AG04450 (cell line): ENCODE measurements around the gene CASKIN1. TPM values are rescaled to one million over a fixed set of nuclear protein-coding genes. Genes with fewer than 3 reads are reported as not detected.

Experiments
- CTCF ChIA-PET: fragments of 300-600, 350-600 bp; formaldehyde crosslinking; extraction: SDS; loops from one replicate; lab custom pipeline; 2022; ENCODE audit warnings: antibody characterized with exemption, inconsistent platforms; lab: Charles Lee
- POLR2A ChIA-PET: fragments of 350-600 bp; formaldehyde crosslinking; extraction: SDS; loops from one replicate; lab custom pipeline; 2021; ENCODE audit warnings: antibody characterized with exemption, inconsistent platforms; lab: Yijun Ruan, JAX
- DNase-seq: peaks from one replicate; pipeline ENCODE4 v3.0.0-alpha.2; 2011; ENCODE audit warnings: low read depth, low spot score
- H3K27ac ChIP-seq: one replicate; pipeline ENCODE4 v1.5.1; 2012; ENCODE audit warnings: low read depth, low read length, control low read depth
- H3K27me3 ChIP-seq: one replicate; pipeline ENCODE4 v1.6.0; 2012; ENCODE audit warnings: low read length; ENCODE audit not compliant: control insufficient read depth, insufficient read depth
- H3K4me3 ChIP-seq: 2 replicates; pipeline ENCODE4 v1.5.1; 2011; ENCODE audit warnings: mild to moderate bottlenecking, low read depth, low read length, control low read depth
- H3K9me3 ChIP-seq: 2 replicates; pipeline ENCODE4 v1.5.1; 2012; ENCODE audit warnings: low read length; ENCODE audit not compliant: control insufficient read depth, insufficient read depth
- polyA plus RNA-seq: library from polyadenylated mRNA; depleted of rRNA; stranded (reverse); fragments of >200 nt; gene quantifications from 2 replicates; pipeline ENCODE4 v1.2.3, GENCODE V29; 2011
- TF ChIP-seq, protein P1 (sequence below): IDR thresholded peaks from 2 replicates; pipeline ENCODE4 v1.5.1; 2011; ENCODE audit warnings: low read depth, low read length, control low read depth, inconsistent platforms

CASKIN1 gene
- polyA plus RNA-seq, 1 experiment = 0.02 TPM

DNA sequence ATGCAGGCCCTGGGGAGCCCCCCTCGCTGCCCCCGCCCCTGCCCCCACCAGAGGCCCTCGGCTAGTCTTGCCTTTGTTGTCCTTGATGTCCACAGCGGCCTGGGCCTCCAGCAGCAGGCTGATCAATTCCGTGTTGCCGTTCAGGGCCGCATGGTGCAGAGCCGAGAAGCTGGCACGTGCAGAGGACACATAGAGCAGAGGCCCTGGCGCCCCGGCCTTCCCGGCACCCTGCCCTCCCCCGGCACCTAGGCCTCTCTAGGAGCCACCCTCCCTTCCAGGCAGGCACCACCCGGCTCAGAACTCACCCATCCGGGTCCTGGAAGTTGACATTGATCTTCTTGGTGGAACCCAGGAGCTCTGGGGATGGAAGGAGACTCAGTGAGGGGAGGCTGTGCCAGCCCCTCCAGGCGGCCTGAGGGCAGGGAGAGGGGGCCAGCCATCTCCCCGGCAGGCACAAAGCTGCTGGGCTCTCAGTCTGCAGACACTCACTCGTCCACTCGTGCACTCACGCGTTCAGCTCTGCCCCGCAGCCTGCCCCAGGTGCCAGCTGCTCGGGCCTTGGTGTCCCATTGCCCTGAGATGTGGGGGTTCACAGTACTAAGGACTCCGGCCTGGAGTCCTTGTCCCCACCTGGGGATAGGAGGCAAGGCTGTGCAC, 6.3 kb downstream of the CASKIN1 start:
- ChIA-PET POLR2A (interaction anchor here (1.7 kb wide), 1 partner anchor 35 kb away, joined by 5 read pairs; the partner anchor contains the start of gene TRAF7), CTCF (no interaction called here)
- TF ChIP-seq, protein P1, sequence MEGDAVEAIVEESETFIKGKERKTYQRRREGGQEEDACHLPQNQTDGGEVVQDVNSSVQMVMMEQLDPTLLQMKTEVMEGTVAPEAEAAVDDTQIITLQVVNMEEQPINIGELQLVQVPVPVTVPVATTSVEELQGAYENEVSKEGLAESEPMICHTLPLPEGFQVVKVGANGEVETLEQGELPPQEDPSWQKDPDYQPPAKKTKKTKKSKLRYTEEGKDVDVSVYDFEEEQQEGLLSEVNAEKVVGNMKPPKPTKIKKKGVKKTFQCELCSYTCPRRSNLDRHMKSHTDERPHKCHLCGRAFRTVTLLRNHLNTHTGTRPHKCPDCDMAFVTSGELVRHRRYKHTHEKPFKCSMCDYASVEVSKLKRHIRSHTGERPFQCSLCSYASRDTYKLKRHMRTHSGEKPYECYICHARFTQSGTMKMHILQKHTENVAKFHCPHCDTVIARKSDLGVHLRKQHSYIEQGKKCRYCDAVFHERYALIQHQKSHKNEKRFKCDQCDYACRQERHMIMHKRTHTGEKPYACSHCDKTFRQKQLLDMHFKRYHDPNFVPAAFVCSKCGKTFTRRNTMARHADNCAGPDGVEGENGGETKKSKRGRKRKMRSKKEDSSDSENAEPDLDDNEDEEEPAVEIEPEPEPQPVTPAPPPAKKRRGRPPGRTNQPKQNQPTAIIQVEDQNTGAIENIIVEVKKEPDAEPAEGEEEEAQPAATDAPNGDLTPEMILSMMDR = no peak
- Histone ChIP-seq H3K27me3 (peaks cover 20% of the 10 kb centered on the region), H3K27ac (no peak overlapping the region), H3K4me3 (no peak overlapping the region), H3K9me3 (no peaks in the 10 kb centered on the region; the same call in 1 of the 2 replicates)
- no peak for DNase-seq

DNA sequence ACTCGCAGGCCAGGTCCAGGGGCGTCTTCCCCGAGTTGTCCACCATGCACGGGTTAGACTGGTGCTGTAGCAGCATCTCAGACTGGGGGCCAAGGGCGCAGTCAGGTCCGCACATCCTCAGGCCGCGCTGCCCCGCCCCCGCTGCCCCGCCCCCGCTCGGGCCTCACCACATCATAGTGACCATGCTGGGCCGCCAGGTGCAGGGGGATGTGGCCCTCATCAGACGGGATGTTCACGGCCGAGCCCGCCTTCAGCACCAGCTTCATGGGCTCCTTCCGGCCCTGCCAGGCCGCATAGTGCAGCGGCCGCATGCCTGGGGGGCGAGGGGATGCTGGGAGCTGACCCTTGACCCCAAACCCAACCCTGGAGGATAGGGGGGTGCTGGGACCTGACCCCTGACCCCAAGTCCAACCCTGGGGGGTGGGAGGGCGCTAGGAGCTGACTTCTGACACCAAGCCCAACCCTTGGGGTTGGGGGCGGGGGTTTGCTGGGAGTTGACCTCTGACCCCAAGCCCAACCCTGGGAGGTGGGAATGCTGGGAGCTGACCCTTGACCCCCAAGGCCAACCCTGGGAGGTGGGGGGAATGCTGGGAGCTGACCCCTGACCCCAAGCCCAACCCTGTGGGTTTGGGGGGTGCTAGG, 7.0 kb downstream of the CASKIN1 start:
- Histone ChIP-seq H3K9me3 (no peaks in the 10 kb centered on the region; the same call in 1 of the 2 replicates), H3K27me3 (peaks cover 13% of the 10 kb centered on the region), H3K27ac (no peak overlapping the region), H3K4me3 (no peak overlapping the region)
- TF ChIP-seq, protein P1 = no peak
- DNase-seq = no peak
- CTCF ChIA-PET = no interaction called here
- POLR2A ChIA-PET = interaction anchor here (1.7 kb wide), 1 partner anchor 34 kb away, joined by 5 read pairs; the partner anchor contains the start of gene TRAF7

DNA sequence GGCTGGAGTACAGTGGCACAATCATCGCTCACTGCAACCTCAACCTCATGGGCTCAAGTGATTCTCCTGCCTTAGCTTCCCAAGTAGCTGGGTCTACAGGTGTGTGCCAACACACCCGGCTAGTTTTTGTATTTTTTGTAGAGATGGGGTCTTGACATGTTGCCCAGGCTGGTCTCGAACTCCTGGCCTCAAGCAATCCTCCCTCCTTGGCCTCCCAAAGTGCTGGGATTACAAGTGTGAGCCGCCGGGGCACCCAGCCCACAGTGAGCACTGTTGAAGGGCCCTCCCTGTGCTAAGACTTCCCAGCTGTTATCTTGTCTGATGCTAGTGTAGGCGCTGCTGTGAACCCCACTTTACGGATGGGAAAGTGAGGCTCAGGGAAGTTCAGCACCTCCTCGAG, 8.0 kb downstream of the CASKIN1 start:
- Histone ChIP-seq H3K9me3 (no peaks in the 10 kb centered on the region; the same call in 1 of the 2 replicates), H3K4me3 (no peak overlapping the region), H3K27me3 (peaks cover 5% of the 10 kb centered on the region), H3K27ac (no peak overlapping the region)
- ChIA-PET CTCF (no interaction called here), POLR2A (interaction anchor here (0.7 to 1.4 kb wide), 2 partner anchors 33 to 259 kb away, joined by 8 to 14 read pairs; partner anchors contain the start of gene TRAF7)
- TF ChIP-seq, protein P1 = no peak
- DNase-seq = no peak

DNA sequence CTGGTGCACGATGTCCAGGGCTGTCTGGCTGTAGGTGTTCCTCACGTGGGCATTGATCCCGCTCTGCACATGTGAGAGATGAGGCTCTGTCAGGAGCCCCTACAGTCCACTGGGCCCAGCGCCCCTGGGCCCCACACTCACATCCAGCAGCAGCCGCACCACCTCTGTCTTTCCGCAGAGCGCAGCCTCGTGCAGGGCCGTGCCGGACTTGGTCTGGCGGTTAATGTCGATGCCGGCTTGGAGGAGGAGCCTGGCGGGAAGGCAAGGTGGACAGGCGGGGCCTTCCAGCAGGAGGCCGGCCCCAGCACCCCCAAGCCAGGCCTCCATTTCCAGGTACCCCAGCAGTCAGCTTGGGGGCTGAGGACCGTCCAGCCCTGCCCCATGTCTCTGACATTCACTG, 9.2 kb downstream of the CASKIN1 start:
- no peak for DNase-seq
- Histone ChIP-seq H3K4me3 (no peak overlapping the region), H3K27ac (no peak overlapping the region), H3K9me3 (no peaks in the 10 kb centered on the region; the same call in 1 of the 2 replicates), H3K27me3 (peaks cover 2% of the 10 kb centered on the region)
- CTCF ChIA-PET = no interaction called here
- POLR2A ChIA-PET = interaction anchor here (0.6 to 1.4 kb wide), 2 partner anchors 20 to 32 kb away, joined by 3 to 14 read pairs; partner anchors contain the start of gene TRAF7
- TF ChIP-seq, protein P1 = no peak

DNA sequence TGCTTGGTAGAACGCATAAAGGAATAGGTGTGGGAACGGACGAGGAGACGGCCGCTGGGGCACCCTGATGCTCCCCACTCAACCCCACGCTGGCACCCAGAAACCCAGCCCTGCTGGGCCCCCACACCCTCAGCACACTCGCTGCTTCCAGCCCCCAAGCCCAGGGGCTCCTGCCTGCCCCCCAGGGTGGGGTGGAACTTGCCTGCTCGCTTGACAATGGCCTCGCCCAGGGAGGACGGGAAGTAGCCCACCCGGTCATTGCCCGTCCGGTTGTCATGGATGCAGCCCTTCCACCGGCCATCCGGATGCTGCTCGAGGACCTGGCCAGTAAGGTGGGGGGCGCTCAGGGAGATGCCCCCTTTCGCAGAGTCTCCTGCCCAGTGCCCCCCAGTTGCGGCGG, 9.9 kb downstream of the CASKIN1 start:
- POLR2A ChIA-PET = no interaction called here
- no peak for DNase-seq
- Histone ChIP-seq H3K27me3 (peaks cover 2% of the 10 kb centered on the region), H3K27ac (no peak overlapping the region), H3K9me3 (no peaks in the 10 kb centered on the region; the same call in 1 of the 2 replicates), H3K4me3 (no peak overlapping the region)
- TF ChIP-seq, protein P1 = no peak
- CTCF ChIA-PET = no interaction called here
